A673 (cell line): Measurements from ENCODE around the gene CAPN7.

ENCODE experiments used
- CTCF ChIP-seq: fragments of 300-800, 200-600 bp; sonication (generic); conservative IDR thresholded peaks from 2 replicates; pipeline ENCODE4 v1.5.1; 2017; ENCODE audit warnings: low read depth, mild to moderate bottlenecking, antibody characterized with exemption, low read length, moderate library complexity, mixed read lengths
- EZH2 ChIP-seq: fragments of 200-600 bp; sonication (generic); IDR thresholded peaks from 2 replicates; pipeline ENCODE4 v1.6.1; 2017; ENCODE audit warnings: borderline replicate concordance, low read depth, mild to moderate bottlenecking, mixed read lengths, antibody characterized with exemption, low read length; ENCODE audit not compliant: poor library complexity, severe bottlenecking

- TF ChIP-seq CTCF (no peak), EZH2 (no peak)
These were observed 81.7 kb downstream of the CAPN7 start for GRCh38 chr3:15287565-15288330.
